HG03196 (cell line): ENCODE data around the gene VENTX.
"Not testable (repeated sequence)": the region's sequence is repeated elsewhere in the genome, so short reads cannot be mapped to it uniquely, and the experiment has no call there.

Experiments
- ATAC-seq: cut with Tn5 transposase; IDR thresholded peaks from one replicate; pipeline ENCODE4 v1.9.1; 2021; ENCODE audit not compliant: unreplicated experiment

VENTX gene

GRCh38 chr10:133214468-133215410 is 22.9 kb upstream of the VENTX start:
- no peak for ATAC-seq

GRCh38 chr10:133215586-133215985 is 22.1 kb upstream of the VENTX start:
- no peak for ATAC-seq

DNA sequence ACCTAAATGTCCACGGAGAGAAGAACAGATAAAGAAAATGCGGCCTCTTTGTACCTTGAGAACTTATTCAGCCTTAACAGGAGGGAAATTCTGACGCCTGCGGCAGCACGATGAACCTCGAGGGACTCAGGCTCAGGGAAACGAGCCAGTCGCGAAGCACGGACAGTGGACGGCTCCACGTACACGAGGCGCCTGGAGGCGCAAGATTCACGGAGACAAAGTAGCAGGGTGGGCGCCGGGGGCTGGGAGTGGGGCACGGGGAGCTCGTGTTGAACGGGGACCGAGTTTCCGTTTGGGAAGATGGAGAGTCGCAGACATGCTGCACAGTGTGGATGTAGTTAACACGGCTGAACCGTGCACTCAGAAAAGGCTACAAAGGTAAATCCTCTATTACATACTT is 20.9 kb upstream of the VENTX start:
- ATAC-seq: no peak

- no peak for ATAC-seq
Observed at GRCh38 chr10:133217800-133218589, 19.7 kb upstream of the VENTX start.

DNA sequence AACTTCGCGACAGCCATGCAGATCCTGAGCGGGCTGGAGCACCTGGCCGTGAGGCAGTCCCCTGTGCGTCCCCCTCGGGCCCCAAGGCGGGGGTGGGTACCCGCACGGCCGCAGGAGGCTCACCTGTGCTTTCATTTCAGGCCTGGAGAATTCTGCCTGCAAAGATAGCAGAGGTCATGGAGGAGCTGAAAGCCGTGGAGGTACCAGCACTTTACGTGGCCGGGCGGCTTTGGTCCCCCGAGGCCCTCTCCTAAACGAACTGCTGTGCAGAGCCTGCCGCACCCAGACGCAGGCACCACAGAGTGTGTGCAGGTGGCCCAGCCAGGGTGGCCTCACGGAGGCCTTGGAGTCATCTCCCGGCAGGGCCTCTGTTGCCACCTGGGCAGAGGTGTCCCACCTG is 18.8 kb upstream of the VENTX start:
- ATAC-seq: no peak

GRCh38 chr10:133219782-133220181 is 17.9 kb upstream of the VENTX start:
- ATAC-seq: no peak

DNA sequence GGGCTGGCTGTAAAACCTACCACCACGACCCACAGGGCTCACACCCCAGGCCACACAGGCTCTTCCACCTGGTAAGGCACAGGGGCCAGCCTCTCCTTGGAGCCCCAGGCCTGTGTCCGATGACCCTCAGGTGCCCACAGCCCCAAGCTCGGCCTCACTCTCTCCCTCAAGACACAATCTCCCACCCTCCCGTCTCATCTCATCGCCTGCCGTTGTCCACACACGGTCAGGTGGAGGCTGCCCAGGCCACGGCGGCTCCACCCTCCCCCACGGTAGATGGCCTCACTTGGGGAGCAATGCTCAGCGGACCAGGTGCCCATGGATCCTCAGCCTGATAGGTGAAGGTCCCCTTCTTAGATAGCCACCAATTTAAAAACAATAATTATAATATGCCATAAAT is 16.3 kb upstream of the VENTX start:
- ATAC-seq: no peak

DNA sequence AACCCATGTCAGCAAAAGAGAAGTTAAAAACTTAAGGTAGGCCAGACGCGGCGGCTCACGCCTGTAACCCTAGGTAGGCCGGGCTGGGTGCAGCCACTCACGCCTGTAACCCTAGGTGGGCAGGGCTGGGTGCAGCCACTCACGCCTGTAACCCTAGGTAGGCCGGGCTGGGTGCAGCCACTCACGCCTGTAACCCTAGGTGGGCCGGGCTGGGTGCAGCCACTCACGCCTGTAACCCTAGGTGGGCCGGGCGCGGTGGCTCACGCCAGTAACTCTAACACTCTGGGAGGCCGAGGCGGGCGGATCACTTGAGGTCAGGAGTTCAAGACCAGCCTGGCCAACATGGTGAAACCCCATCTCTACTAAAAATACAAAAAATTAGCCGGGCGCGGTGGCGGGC is 15.9 kb upstream of the VENTX start:
- ATAC-seq: not testable (repeated sequence)

GRCh38 chr10:133224076-133224475 is 13.6 kb upstream of the VENTX start:
- no peak for ATAC-seq

- no peak for ATAC-seq
Observed at GRCh38 chr10:133224756-133225372, 12.8 kb upstream of the VENTX start.

GRCh38 chr10:133225707-133226191 is 11.9 kb upstream of the VENTX start:
- ATAC-seq: no peak

DNA sequence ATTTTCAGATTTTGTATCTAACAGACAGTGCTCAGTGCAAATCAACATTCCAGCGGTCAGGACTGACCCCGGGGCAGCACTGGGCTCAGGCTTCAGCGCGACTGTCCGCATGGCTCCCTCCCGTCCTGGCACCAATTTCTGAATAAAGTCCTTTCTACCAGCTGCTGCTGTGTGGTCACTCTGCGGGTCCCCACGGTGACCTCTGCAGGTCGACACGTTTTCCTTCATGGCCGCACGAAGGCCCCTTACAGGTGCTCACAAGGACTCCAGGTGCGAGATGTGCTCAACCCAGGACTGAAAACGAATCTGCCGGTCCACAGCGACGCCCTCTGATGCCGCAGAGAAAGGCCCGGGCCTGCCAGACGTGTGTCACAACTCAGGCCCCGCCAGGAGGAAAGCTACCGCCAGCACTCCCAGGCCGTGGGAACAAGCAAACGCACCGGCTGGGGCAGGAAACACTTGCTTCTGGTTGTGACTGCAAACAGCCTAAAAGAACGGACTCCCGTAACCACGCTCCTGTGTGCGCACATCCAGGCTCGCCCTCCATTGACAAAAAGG is 11.3 kb upstream of the VENTX start:
- no peak for ATAC-seq

- no peak for ATAC-seq
Observed at GRCh38 chr10:133227256-133227655, 10.4 kb upstream of the VENTX start.

- ATAC-seq: no peak
Observed at GRCh38 chr10:133229265-133230043, 8.2 kb upstream of the VENTX start.

DNA sequence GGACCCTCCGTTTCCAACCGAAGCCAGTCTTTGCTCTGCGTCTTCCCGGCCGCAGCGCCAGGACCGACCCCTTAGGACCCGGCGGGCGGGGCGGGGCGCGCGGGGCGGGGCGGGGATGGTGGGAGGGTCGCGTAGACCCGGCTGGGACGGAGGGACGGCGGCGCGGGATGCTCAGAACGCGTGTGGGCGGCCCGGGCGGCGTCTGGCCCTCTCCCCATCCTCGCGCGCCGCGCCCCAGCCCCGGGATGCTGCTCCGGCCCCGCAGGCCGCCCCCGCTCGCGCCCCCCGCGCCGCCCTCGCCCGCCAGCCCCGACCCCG is 7.7 kb upstream of the VENTX start, which contains the start of gene UTF1:
UTF1 (plus strand) TSS at position 174 of the 318 bp plus-strand sequence; CDS start at position 246, 72 bp downstream.
- no peak for ATAC-seq

DNA sequence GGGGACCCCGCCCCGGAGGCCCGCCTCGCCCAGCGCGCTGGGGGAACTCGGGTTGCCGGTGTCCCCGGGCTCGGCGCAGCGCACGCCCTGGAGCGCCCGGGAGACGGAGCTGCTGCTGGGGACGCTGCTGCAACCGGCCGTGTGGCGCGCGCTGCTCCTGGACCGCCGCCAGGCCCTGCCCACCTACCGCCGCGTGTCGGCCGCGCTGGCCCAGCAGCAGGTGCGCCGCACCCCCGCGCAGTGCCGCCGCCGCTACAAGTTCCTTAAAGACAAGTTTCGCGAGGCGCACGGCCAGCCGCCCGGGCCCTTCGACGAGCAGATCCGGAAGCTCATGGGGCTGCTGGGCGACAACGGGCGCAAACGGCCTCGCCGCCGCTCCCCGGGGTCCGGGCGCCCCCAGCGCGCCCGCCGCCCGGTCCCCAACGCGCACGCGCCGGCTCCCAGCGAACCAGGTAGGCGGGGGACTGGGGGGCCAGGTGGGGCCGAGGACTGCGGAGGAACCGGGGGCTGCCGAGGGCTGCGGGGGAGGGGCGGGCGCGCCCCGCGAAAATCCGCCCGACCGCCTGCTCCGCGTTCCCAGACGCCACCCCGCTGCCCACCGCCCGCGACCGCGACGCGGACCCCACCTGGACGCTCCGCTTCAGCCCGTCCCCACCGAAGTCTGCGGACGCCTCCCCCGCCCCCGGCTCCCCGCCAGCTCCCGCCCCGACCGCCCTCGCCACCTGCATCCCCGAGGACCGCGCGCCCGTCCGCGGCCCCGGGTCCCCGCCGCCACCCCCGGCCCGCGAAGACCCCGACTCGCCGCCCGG is 7.1 kb upstream of the VENTX start:
- ATAC-seq: no peak

GRCh38 chr10:133231244-133231945 is 6.3 kb upstream of the VENTX start:
- ATAC-seq: no peak

- ATAC-seq: no peak
Observed at GRCh38 chr10:133231946-133232574, 5.6 kb upstream of the VENTX start.
